H1 (cell line): ENCODE data around the gene KDM4E. TPM values are rescaled to one million over a fixed set of nuclear protein-coding genes. Genes with fewer than 3 reads are reported as not detected.

Source experiments
- CTCF ChIA-PET: fragments of 300-600 bp; sonication (Branson Sonifier 250); formaldehyde crosslinking; loops from one replicate; lab custom pipeline; 2021; ENCODE audit not compliant: partially characterized antibody; lab: Charles Lee
- POLR2A ChIA-PET: fragments of 300-600 bp; sonication (Branson Sonifier 250); formaldehyde crosslinking; loops from one replicate; lab custom pipeline; 2021; ENCODE audit warnings: inconsistent platforms; ENCODE audit not compliant: partially characterized antibody; lab: Charles Lee
- DNase-seq, 2 experiments: peaks; one replicate each; pipeline versions ENCODE4 v3.0.0 to v3.0.0-alpha.2; 2010 to 2022; ENCODE audit warnings: low spot score in 2 of 2, low read depth in 1 of 2, mixed read lengths in 1 of 2
- FAIRE-seq: peaks from 2 replicates; lab custom pipeline; 2011; peaks lifted over from hg19 to GRCh38; lab: Jason Lieb, UNC
- H2AFZ ChIP-seq: 2 replicates; pipeline ENCODE4 v1.8.1; 2012; ENCODE audit warnings: low read length, inconsistent platforms
- H2AK5ac ChIP-seq: 2 replicates; pipeline ENCODE4 v1.6.1; 2013; ENCODE audit warnings: low read depth, low read length
- H2BK120ac ChIP-seq: replicated peaks from 2 replicates; pipeline ENCODE3; 2013; ENCODE audit warnings: low read depth, low read length, inconsistent platforms
- H2BK12ac ChIP-seq: 2 replicates; pipeline ENCODE4 v1.6.1; 2013; ENCODE audit warnings: low read depth, low read length
- H2BK15ac ChIP-seq: 2 replicates; pipeline ENCODE4 v1.6.1; 2013; ENCODE audit warnings: low read length
- H2BK20ac ChIP-seq: 2 replicates; pipeline ENCODE4 v1.6.1; 2013; ENCODE audit warnings: low read length
- H2BK5ac ChIP-seq: 2 replicates; pipeline ENCODE4 v1.6.1; 2013; ENCODE audit warnings: low read depth, low read length
- H3K14ac ChIP-seq: 2 replicates; pipeline ENCODE4 v1.6.1; 2013; ENCODE audit warnings: inconsistent platforms; ENCODE audit not compliant: insufficient read length
- H3K18ac ChIP-seq: 2 replicates; pipeline ENCODE4 v1.6.1; 2013; ENCODE audit warnings: low read length; ENCODE audit errors: extremely low read depth
- H3K23ac ChIP-seq: 2 replicates; pipeline ENCODE4 v1.6.1; 2013; ENCODE audit warnings: inconsistent platforms; ENCODE audit not compliant: insufficient read length
- H3K23me2 ChIP-seq: 2 replicates; pipeline ENCODE4 v1.6.1; 2013; ENCODE audit warnings: low read depth, low read length
- H3K27ac ChIP-seq: 2 replicates; pipeline ENCODE4 v1.6.1; 2011; ENCODE audit warnings: low read depth, low read length, inconsistent platforms
- H3K27me3 ChIP-seq, 4 experiments: replicated peaks in 1 of 4; 1 replicate in 1 of 4; 2 replicates in 3 of 4; pipeline versions ENCODE4 v1.6.1 to v1.8.1; 2011 to 2013; ENCODE audit warnings: low read length in 3 of 4, mild to moderate bottlenecking in 3 of 4, inconsistent platforms in 2 of 4, mixed read lengths in 2 of 4, moderate library complexity in 1 of 4; ENCODE audit not compliant: control insufficient read depth in 3 of 4, insufficient read depth in 3 of 4; ENCODE audit errors: extremely low read depth in 1 of 4
- H3K36me3 ChIP-seq, 4 experiments: 2 replicates each; pipeline versions ENCODE4 v1.6.1 to v1.8.1; 2011 to 2013; ENCODE audit warnings: mild to moderate bottlenecking in 4 of 4, low read length in 3 of 4, moderate library complexity in 2 of 4, control low read depth in 1 of 4, inconsistent platforms in 1 of 4; ENCODE audit not compliant: insufficient read depth in 4 of 4, control insufficient read depth in 2 of 4
- H3K4ac ChIP-seq: replicated peaks from 2 replicates; pipeline ENCODE3; 2013; ENCODE audit warnings: low read length, low read depth, mixed read lengths, inconsistent platforms; ENCODE audit not compliant: insufficient read length
- H3K4me1 ChIP-seq, 4 experiments: replicated peaks in 1 of 4; 1 replicate in 1 of 4; 2 replicates in 3 of 4; pipeline versions ENCODE4 v1.6.1 to v1.8.1; 2011 to 2013; ENCODE audit warnings: low read length in 3 of 4, inconsistent platforms in 2 of 4, mixed read lengths in 1 of 4; ENCODE audit not compliant: insufficient read depth in 4 of 4, control insufficient read depth in 3 of 4
- H3K4me2 ChIP-seq, 2 experiments: 2 replicates each; pipeline versions ENCODE4 v1.6.1 to v1.8.1; 2011 to 2013; ENCODE audit warnings: low read depth in 2 of 2, low read length in 2 of 2, control low read depth in 1 of 2, inconsistent platforms in 1 of 2, mild to moderate bottlenecking in 1 of 2; ENCODE audit not compliant: insufficient read depth in 1 of 2
- H3K4me3 ChIP-seq, 4 experiments: fragments of 200-600, 300-600 bp in 1 of 4; sonication (generic), shearing (Covaris generic), sonication (Bioruptor Twin) in 1 of 4; 2 replicates each; pipeline versions ENCODE4 v1.5.1 to v1.8.1; 2011 to 2016; ENCODE audit warnings: low read length in 4 of 4, low read depth in 3 of 4, control low read depth in 2 of 4, inconsistent platforms in 2 of 4, mild to moderate bottlenecking in 2 of 4, mixed read lengths in 1 of 4, moderate library complexity in 1 of 4; ENCODE audit not compliant: insufficient read depth in 2 of 4; ENCODE audit errors: extremely low read depth in 1 of 4
- H3K56ac ChIP-seq: replicated peaks from 2 replicates; pipeline ENCODE3; 2013; ENCODE audit warnings: low read depth, mild to moderate bottlenecking, mixed read lengths, low read length, inconsistent platforms; ENCODE audit not compliant: insufficient read length
- H3K79me1 ChIP-seq: 2 replicates; pipeline ENCODE4 v1.6.1; 2013; ENCODE audit warnings: low read depth, low read length, control low read depth
- H3K79me2 ChIP-seq, 2 experiments: 2 replicates each; pipeline versions ENCODE4 v1.6.1 to v1.8.1; 2012 to 2013; ENCODE audit warnings: low read length in 2 of 2, mild to moderate bottlenecking in 2 of 2, inconsistent platforms in 1 of 2; ENCODE audit not compliant: insufficient read depth in 2 of 2, control insufficient read depth in 1 of 2
- H3K9ac ChIP-seq, 4 experiments: replicated peaks in 1 of 4; 1 replicate in 1 of 4; 2 replicates in 3 of 4; pipeline versions ENCODE4 v1.6.1 to v1.8.1; 2011 to 2013; ENCODE audit warnings: low read depth in 3 of 4, low read length in 3 of 4, control low read depth in 2 of 4, mild to moderate bottlenecking in 2 of 4, moderate library complexity in 2 of 4, inconsistent platforms in 1 of 4; ENCODE audit errors: extremely low read depth in 1 of 4
- H3K9me3 ChIP-seq, 2 experiments: 2 replicates each; pipeline versions ENCODE4 v1.6.1 to v1.8.1; 2012 to 2013; ENCODE audit warnings: mild to moderate bottlenecking in 2 of 2, moderate library complexity in 2 of 2, control low read depth in 1 of 2, inconsistent platforms in 1 of 2, low read depth in 1 of 2, low read length in 1 of 2, mixed read lengths in 1 of 2; ENCODE audit not compliant: insufficient read depth in 2 of 2
- H4K20me1 ChIP-seq, 2 experiments: replicated peaks in 1 of 2; 2 replicates each; pipeline versions ENCODE3 to v1.8.1; 2011 to 2013; ENCODE audit warnings: inconsistent platforms in 2 of 2, low read length in 2 of 2, mild to moderate bottlenecking in 1 of 2; ENCODE audit not compliant: insufficient read depth in 2 of 2, control insufficient read depth in 1 of 2
- H4K5ac ChIP-seq: 2 replicates; pipeline ENCODE4 v1.6.1; 2013; ENCODE audit warnings: low read length, low read depth, mixed read lengths, inconsistent platforms; ENCODE audit not compliant: insufficient read length
- H4K8ac ChIP-seq: 2 replicates; pipeline ENCODE4 v1.8.0; 2013; ENCODE audit warnings: mild to moderate bottlenecking, moderate library complexity, low read length, inconsistent platforms; ENCODE audit not compliant: insufficient read depth; ENCODE audit errors: extremely low read depth
- H4K91ac ChIP-seq: replicated peaks from 2 replicates; pipeline ENCODE3; 2013; ENCODE audit warnings: low read length, mixed read lengths, inconsistent platforms; ENCODE audit not compliant: insufficient read length
- ASH2L ChIP-seq: fragments of 200-600, 300-600 bp; sonication (generic); IDR thresholded peaks from one replicate; pipeline ENCODE4 v1.7.1; 2017; ENCODE audit warnings: low read length
- BCL11A ChIP-seq, 2 experiments: IDR thresholded peaks; one replicate each; pipeline ENCODE4 v1.6.1; 2011; ENCODE audit warnings: low read depth in 2 of 2, low read length in 2 of 2, mild to moderate bottlenecking in 2 of 2
- CEBPB ChIP-seq: IDR thresholded peaks from 2 replicates; pipeline ENCODE4 v1.6.1; 2012; ENCODE audit warnings: low read depth, low read length
- CREB1 ChIP-seq: IDR thresholded peaks from 2 replicates; pipeline ENCODE4 v1.6.1; 2012; ENCODE audit warnings: inconsistent platforms
- EZH2 ChIP-seq: fragments of 200-600 bp; sonication (generic); IDR thresholded peaks from 2 replicates; pipeline ENCODE4 v1.7.1; 2012; ENCODE audit warnings: low read depth, mild to moderate bottlenecking, moderate library complexity, low read length, inconsistent platforms; ENCODE audit not compliant: severe bottlenecking
- HDAC2 ChIP-seq, 2 experiments: fragments of 300-600 bp in 1 of 2; sonication (generic) in 1 of 2; IDR thresholded peaks; 2 replicates each; pipeline ENCODE4 v1.6.1; 2011 to 2012; ENCODE audit warnings: low read depth in 2 of 2, low read length in 2 of 2, mild to moderate bottlenecking in 2 of 2, moderate library complexity in 2 of 2, borderline replicate concordance in 1 of 2, inconsistent platforms in 1 of 2
- RAD21 ChIP-seq, 2 experiments: IDR thresholded peaks in 1 of 2; conservative IDR thresholded peaks in 1 of 2; 2 replicates each; pipeline ENCODE4 v1.6.1; 2011; ENCODE audit warnings: low read depth in 2 of 2, low read length in 2 of 2, improper control_type of control experiment in 1 of 2, inconsistent platforms in 1 of 2, mild to moderate bottlenecking in 1 of 2, moderate library complexity in 1 of 2
- RNF2 ChIP-seq: fragments of 200-900, 300-1000 bp; sonication (generic); IDR thresholded peaks from 2 replicates; pipeline ENCODE4 v1.7.1; 2016; ENCODE audit warnings: borderline replicate concordance, low read depth, mild to moderate bottlenecking, antibody characterized with exemption, low read length; ENCODE audit not compliant: poor library complexity, severe bottlenecking; ENCODE audit errors: missing control alignments
- SIX5 ChIP-seq: IDR thresholded peaks from 2 replicates; pipeline ENCODE4 v1.6.1; 2011; ENCODE audit warnings: mild to moderate bottlenecking, low read depth, low read length
- SP1 ChIP-seq: IDR thresholded peaks from 2 replicates; pipeline ENCODE4 v1.6.1; 2011; ENCODE audit warnings: low read depth, low read length
- SP2 ChIP-seq: IDR thresholded peaks from 2 replicates; pipeline ENCODE4 v1.6.1; 2012; ENCODE audit warnings: mild to moderate bottlenecking, low read length, inconsistent platforms
- TEAD4 ChIP-seq: IDR thresholded peaks from 2 replicates; pipeline ENCODE4 v1.6.1; 2012; ENCODE audit warnings: low read depth, low read length, inconsistent platforms, mixed read lengths
- WGBS, 2 experiments: shearing (Covaris generic) in 1 of 2; methylation state at CpG; one replicate each; pipeline versions ENCODE4 v1.1.6 to v1.1.7; 2013 to 2015; ENCODE audit warnings: low lambda C conversion rate in 2 of 2, mixed read lengths in 2 of 2, inconsistent platforms in 1 of 2, low coverage in 1 of 2, missing lambda C conversion rate in 1 of 2; ENCODE audit not compliant: insufficient replicate concordance in 2 of 2, insufficient coverage in 1 of 2, insufficient read length in 1 of 2; ENCODE audit errors: extremely low coverage in 1 of 2, missing lambda C conversion rate in 1 of 2; 5-methylcytosine and 5-hydroxymethylcytosine counted together
- polyA plus RNA-seq, 7 experiments: library from polyadenylated mRNA; depleted of rRNA in 3 of 7; stranded (reverse) in 5 of 7; unstranded in 2 of 7; fragments of >200 nt in 5 of 7; fragments of 200-250 nt in 2 of 7; gene quantifications; 1 replicate in 5 of 7; 2 replicates in 1 of 7; 4 replicates in 1 of 7; pipeline versions ENCODE4 v1.2.1 to v1.2.3, GENCODE V29; 2011 to 2013; ENCODE audit warnings: missing spikeins in 2 of 7, mixed read lengths in 2 of 7
- total RNA-seq: library from RNA; stranded (reverse); fragmentation: NEBNext Ultra II Directional; extraction: Animal tissue kit (Norgen Biotek cat#: 25700); gene quantifications from 2 replicates; pipeline ENCODE4 v1.2.1, GENCODE V29; 2021

KDM4E gene
- total and polyA plus RNA-seq, 2 of the 8 experiments (the other 6 are each of a cell fraction or from before 2014, with no cell fraction given), result not detected

DNA sequence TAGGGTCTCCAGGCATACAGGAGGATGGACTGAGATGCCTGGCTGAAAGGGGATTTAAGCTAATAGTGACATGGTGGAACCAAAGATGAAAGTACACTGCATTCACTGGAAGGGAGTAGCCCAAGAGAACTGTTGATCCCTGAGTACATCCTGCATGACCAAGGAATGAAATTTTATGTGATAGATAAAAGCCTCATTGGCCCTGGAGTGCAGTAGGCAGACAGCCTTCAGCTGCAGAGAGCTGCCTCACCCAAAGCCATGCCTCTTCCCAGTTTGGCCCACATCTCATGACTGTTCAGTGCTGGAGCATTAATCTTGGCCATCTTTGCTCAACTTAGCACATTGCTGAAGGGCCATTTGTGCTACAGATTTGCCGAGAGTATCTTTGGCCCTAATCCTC is 8.0 kb downstream of the KDM4E start:
- no peak overlapping the region for H3K18ac ChIP-seq
- H3K4me1 ChIP-seq, result no peaks in the 10 kb centered on the region
- no peaks in the 10 kb centered on the region for H3K27me3 ChIP-seq
- no peak overlapping the region for H3K27ac ChIP-seq
- H2BK15ac ChIP-seq, result no peak overlapping the region
- H2BK20ac ChIP-seq, result no peak overlapping the region
- no peaks in the 10 kb centered on the region for H3K36me3 ChIP-seq
- H3K4ac ChIP-seq, result no peak overlapping the region
- TF ChIP-seq SIX5 (no peak), HDAC2 (IDR thresholded peaks at IDR 0.05; ENCODE audit: borderline replicate concordance in 1 of 2, low read depth in 2 of 2, low read length in 2 of 2) (no peak), SP1 (no peak), BCL11A (IDR thresholded peaks at IDR 0.05; ENCODE audit: low read depth in 2 of 2, low read length in 2 of 2) (no peak), EZH2 (no peak), RAD21 (IDR thresholded peaks at IDR 0.05 in 1 of 2, conservative IDR thresholded peaks at IDR 0.05 in 1 of 2; ENCODE audit: low read depth in 2 of 2, low read length in 2 of 2) (no peak), ASH2L (no peak), TEAD4 (no peak), SP2 (no peak), CEBPB (no peak), CREB1 (no peak), RNF2 (no peak)
- ChIA-PET CTCF (interaction anchor here (1.2 to 1.6 kb wide), 3 partner anchors 13 to 247 kb away, joined by 3 to 4 read pairs (median 3); no protein-coding TSS in a partner anchor), POLR2A (interaction anchor here (0.6 kb wide), 1 partner anchor 405 kb away, joined by 5 read pairs; no protein-coding TSS in a partner anchor)
- no peak overlapping the region for H4K91ac ChIP-seq
- H4K8ac ChIP-seq, result no peak overlapping the region
- H3K4me2 ChIP-seq, result no peak overlapping the region
- DNase-seq (no peak), FAIRE-seq (no peak)
- no peak overlapping the region for H3K23ac ChIP-seq
- H3K9me3 ChIP-seq, result peaks cover 0 to 4% of the 10 kb centered on the region in 2 experiments; a peak in 1 of 4 replicates
- H4K20me1 ChIP-seq, result no peaks in the 10 kb centered on the region
- H3K79me2 ChIP-seq, result no peaks in the 10 kb centered on the region
- H4K5ac ChIP-seq, result no peak overlapping the region
- no peak overlapping the region for H3K56ac ChIP-seq
- 100% methylated on average over 1 of the region's 1 CpG; no CpG with 5 or more reads in 1 of the 2 experiments for WGBS, 2 experiments
- no peak overlapping the region for H2AFZ ChIP-seq
- no peak overlapping the region for H3K9ac ChIP-seq
- no peak overlapping the region for H3K4me3 ChIP-seq
- H2BK12ac ChIP-seq, result no peak overlapping the region
- H3K79me1 ChIP-seq, result no peaks in the 10 kb centered on the region
- no peak overlapping the region for H2BK120ac ChIP-seq
- H2BK5ac ChIP-seq, result no peak overlapping the region
- no peak overlapping the region for H3K14ac ChIP-seq
- H2AK5ac ChIP-seq, result no peak overlapping the region
- H3K23me2 ChIP-seq, result no peaks in the 10 kb centered on the region
